HG02938 (cell line): ENCODE measurements around the gene SUB1.
"Not testable (repeated sequence)": the region's sequence is repeated elsewhere in the genome, so short reads cannot be mapped to it uniquely, and the experiment has no call there.

Experiments
- ATAC-seq: cut with Tn5 transposase; IDR thresholded peaks from one replicate; pipeline ENCODE4 v1.9.1; 2021; ENCODE audit warnings: mild to moderate bottlenecking, moderate library complexity; ENCODE audit not compliant: unreplicated experiment

SUB1 gene

DNA sequence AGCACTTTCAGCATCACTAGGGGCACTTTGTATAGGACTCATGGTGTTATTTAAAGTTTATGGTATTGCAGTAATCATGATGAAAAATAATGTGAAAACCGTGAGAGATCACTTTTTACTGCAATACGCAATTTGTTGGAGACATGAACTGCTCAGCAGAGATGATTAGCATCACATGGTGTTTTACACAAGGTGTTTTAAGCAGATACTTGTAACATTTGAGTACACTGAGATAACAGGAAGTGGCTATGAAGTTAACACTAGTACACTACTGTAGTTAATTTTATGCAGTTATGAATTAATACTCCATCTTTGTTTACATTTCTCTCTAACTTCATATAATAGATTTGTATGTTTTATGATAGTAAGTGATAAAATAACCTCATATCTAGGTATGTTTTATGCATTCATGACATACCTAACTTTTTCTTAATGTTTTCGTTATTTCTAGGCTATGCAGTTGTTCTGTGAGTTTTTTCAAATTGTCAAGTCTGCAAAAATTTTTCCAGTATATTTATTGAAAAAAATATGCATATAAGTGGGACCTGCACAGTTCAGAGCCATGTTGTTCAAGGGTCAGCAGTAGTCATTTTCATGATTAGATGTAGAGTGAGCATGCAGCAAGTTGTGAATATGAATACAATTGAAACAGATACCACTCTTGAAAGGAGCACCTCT, 13.0 kb downstream of the SUB1 start:
- ATAC-seq = no peak

DNA sequence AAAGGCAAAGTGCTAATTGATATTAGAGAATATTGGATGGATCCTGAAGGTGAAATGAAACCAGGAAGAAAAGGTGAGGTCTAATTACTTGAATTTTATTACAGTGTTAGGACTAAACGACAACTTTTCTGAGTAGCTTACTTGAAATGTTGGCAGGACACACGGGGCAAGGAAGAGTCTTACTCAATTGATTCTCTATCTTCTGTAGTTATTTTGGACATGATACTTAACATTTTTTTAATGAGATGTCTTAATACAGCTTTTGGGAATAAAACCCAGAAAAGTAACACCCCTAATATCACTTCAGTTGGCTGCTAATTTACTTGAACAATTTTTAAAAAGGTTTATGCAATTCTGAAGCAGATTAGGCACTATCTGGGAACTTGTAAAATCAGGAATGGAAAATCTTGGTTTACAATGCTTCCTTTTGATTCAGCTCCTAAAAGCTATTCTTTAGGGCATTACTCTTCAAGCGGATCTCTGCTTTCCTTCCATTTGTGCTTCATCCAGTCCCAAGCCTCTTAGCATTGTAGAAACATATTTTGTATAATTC, 13.7 kb downstream of the SUB1 start:
- ATAC-seq = no peak

DNA sequence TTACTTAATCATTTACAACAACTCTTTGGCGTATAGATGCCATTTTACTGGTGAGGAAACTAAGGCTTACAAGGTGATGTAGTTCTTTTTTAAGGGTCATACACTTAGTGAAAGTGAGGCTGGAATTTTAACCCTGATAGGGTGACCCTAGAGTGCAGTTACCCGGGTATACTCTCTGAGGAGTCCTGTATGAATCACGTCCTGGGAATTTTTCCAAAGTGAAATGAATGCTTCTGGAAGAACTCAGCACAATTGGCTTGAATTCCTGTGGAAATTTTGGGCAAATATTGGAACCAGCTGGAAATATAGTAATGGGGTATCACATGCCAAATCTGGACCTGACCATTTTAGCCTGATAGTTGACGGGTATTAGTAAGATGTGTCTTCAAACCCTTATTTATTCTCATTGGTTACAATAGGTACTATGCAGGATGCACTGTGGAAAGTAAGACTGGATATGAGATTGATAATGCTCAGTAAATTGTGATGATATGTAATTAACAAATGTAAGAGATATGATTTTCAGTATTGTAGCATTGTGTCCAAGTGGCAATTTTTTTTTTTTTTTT, 14.8 kb downstream of the SUB1 start:
- ATAC-seq = no peak

DNA sequence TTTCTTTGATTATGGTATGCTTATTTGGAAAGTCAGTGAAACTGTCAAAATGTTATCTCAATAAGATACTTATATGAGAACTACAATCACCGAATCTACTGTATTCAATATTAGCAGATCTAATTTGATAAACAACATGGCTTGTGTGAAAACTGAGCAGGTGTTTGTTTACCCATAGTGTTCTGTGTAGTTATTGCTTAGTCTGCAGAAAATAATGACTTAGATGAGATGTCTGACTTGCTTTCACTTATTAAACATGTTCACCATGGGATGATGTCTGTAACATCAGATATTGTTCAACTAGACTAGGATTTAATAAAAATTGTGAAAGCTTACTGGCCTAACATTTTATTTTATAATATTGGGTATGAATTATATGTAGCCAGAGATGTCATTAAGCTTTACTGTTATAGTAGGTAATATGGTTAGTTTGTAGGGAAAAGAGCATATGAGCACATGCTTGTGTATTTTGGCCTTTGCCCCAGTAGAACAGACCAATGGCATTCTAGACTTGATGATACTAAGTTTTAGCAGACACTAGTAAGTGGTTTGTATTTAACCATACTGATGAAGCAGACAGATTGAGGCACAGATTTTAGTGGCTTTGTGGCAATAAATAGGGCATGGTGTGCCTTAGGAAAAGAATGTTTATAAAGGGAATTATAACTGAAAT, 16.4 kb downstream of the SUB1 start:
- ATAC-seq = no peak

DNA sequence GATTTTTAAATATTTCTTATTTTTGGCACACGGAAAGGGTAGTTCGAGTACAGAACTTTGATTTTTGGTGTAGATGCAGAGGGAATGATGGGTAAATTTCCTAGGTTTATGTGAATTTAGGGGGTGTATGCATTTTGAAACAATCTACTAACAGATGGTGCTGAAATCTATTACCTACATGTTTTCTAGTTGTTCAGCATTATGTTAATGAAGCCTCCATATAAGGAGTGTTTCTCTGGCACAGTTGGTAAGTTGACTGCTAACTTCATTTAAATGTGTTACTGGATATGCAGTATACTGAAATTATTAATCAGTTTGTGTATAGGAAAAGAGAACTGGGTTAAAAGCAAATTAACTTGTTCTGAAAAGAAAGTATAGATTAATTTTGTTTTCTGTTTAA, 17.5 kb downstream of the SUB1 start:
- ATAC-seq = no peak

DNA sequence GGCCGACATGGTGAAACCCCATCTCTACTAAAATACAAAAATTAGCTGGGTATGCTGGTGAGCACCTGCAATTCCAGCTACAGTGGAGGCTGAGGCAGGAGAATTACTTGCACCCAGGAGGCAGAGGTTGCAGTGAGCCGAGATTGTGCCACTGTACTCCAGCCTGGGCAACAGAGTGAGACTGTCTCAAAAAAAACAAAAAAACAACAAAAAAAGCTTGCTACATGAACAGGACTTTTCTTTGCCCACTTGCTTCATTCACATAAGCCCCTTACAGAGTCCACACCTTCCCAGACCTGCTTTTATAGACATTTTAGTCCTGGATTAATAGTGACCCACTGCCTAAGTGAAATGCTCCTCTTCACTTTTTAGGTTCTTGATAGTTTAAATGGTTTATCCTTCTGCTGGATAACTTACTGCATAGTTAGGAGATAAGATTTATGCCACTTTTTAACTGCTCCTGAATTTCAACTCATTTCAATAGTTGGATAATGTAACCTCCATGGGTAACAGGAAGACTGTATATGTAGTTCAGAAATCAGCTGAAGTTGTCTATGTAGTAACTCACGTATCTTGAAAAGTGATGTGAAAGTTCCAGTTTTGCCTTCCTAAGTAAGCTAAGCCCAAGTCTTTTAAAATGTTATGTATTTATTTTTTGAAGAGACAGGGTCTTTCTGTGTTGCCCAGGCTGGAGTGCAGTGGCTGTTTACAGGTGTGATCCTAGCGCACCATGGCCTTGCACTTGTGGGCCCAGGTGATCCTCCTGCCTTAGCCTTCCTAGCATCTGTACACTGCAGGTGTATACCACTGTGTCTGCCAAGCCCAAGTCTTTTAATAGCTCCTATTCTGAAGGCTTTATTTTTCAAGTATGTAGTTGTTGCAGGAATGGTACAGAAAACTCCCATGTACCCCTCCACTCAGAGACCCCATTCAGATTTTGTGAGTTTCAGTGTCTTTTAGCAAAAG, 19.7 kb downstream of the SUB1 start:
- ATAC-seq = no peak

DNA sequence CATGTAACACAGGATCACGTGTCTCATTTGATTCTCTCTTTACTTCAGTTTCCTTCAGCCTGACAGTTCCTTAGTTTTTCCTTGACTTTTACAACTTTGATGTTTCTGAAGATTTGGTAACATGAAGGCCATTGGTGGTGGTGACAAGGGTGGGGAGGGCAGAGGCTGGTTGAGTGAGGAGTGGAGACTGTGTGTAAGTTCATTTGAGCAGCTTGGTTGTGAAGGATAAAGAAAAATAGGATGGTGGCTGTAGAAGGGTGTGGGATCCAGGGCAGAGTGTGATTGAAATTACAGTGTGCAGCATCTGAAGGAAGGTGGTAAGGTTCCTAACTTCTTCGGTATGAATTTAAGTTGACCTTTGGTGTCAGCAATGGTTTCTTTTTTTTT, 20.4 kb downstream of the SUB1 start:
- ATAC-seq = no peak

DNA sequence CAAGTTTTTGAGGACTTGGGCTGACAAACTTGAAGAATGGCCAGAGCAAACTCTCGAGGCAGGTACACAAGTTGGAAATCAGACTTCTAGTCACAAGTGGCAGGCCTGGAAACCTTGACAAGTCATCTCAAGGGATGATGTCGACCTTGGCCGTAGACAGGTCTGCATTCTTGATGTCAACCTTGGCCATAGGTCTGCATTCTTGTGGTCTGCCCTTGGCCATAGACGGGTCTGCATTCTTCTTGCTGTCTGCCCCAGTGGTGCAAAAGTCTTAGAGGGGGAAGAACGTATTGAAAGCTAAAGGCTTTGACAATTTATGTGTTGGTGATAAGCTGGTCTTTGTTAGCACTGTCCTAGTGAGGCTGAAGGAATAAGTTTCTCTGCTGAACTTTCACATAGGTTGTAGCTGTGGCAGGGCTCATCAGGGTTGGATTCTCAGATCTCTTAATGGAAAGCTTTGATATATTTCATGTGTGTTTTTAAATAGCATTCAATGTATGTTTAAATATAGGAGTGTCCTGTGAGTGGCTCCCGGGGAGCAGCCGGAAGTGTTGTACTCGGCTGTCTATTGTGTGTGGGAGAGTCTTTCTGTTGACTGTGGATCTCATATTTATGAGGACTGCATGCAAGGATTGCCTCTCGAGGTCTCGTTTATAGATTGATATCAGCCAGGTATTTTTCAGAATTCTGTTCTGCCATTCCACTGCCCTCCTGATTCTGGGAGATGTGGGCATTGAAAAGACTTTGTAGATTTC, 27.0 kb downstream of the SUB1 start:
- no peak for ATAC-seq

DNA sequence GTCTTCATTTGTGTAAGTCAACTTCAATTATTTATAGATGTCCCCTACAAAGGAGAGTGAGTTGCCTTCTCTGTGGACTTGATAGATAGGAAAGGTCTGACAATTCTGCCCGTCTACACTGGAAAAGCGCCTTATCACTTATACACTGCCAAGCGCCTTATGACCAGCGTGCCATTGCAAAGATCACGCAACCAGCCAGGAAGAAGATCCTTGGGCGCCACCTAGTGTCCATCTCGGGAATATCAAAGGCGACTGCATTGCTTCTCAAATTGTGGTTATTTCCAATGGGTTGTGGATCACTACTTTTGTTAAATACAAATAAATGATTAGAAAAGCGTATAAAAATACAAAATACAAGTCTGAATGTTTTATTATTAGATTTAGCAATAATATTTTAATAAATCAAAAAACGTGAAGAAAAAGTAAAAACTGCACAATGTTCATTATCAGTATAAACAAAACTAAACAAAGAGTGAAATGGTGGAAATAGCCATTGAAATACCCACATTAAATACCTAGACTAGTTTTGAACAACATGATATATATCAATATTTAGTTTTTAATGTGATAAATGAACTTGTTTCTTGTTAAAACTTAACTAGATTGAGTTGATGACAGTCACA, 27.8 kb downstream of the SUB1 start:
- ATAC-seq = peak; percentile 80

DNA sequence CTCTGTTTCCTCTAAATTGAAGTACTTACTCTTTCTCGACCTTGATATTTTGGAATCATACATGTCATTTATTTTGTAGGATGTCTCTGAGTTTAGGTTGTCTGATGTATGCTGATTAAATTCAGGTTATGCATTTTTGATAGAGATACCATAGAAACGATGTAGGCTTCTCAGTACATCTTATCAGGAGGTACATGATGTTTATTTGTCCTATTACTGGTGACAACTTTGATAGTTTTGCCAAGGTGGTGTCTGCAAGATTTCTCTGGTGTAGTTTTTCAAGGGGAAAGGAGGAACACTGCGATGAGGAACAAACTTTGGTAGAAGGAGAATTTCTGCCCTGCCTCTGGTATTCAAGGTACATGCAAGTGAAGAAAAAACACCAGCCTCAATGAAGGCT, 29.9 kb downstream of the SUB1 start:
- no peak for ATAC-seq

DNA sequence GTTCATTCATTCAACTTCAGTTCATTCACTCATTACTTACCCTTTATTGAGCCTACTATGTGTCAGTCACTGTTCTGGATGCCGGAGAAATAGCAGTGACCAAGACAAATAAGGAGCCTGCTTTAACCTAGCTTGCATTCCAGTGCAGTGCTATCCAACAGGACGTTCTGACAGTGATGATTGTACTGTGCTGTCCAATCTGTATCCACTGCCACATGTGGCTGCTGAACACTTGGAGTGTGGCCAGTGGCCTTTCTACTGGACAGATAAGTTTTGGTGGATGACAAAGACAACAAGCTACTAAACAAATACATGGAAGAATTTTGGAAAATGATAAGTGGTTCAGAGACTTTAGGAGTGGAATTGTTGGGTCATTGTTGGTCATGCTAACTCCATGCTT, 33.6 kb downstream of the SUB1 start:
- ATAC-seq = no peak

DNA sequence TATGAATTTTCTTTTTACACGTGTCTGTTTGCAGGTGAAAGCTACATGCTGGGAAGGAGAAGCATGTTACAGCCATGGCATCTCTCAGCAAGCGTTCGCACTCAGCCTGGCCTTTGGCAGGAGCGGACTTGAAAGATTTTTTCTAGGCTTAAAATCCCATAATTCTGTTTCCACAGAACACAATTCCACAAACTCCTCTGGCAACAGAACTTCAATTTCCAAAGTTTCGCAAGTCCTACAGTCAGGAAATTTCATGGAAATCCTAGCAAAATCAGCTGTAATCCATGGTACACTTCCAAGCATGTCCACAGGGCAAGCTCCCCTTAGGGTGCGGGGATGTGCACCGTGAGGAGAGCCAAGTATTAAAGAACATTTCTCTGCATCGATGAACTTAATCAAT, 35.9 kb downstream of the SUB1 start:
- ATAC-seq = no peak

DNA sequence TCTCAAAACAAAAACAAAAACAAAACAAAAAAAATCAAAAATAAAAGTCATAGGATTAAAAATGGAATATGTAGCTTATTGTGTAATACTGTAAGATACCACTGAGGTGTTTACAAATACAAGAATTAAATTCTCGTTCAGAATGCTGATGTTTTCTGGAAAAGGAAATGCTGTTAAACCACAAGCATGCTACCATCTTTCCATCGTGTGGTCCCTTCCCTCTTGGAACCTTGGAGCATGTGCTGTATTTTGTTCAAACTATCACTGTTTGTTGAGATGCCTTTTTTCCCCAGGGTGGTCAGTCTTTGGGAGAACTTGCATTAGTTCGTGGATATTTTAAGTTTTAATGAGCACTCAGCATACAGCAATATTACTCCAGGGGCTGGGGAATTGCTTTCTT, 39.7 kb downstream of the SUB1 start:
- no peak for ATAC-seq

DNA sequence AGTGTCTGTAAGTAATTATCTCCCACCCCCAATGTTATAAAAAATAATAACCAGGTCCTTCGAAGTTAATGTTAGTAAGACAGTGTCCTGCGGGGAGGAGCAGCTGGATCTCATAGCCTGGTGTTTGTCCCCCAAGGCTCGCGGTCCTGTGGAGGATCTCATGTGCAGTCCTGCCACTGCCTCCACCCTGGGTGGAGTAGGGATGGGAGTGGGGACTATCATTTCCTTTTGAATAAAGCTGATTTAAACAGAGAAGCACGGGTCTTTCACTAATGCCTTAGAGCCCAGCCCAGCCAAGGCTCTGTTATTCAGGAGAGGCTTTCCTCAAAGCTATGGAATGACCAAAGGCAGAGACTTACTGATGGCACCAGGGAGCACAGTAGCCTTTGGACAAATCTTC, 40.2 kb downstream of the SUB1 start:
- ATAC-seq = no peak

DNA sequence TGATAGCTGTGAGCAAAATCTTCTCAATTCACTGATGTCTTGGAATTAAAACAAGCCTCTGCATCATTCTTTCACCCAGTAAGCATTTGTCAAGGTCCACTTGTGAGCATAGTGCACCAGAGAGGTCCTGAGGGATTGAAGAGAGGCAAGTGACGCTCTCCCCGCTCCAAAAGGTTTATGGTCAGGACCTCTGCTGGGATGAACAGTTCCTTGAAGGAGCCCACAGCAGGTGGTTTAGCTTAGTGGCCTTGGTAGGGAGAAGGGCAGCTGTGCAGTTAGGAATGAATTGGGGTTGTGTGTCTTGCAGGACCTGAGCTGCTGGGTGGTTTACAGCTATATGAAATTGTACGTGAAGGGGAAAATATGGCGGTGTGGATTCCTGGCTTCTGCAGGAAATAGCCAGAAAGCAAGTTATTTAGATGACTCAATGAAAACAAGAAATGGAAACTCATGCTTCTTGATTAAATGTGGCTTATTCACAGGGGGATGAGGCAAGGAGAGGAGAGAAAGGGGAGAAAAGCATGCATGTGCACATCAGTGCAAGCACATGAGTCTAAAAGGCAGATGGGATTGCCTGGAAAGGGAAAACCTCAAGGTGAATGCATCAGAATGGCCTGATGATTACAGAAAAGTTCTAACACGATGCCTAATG, 42.0 kb downstream of the SUB1 start:
- ATAC-seq = no peak

DNA sequence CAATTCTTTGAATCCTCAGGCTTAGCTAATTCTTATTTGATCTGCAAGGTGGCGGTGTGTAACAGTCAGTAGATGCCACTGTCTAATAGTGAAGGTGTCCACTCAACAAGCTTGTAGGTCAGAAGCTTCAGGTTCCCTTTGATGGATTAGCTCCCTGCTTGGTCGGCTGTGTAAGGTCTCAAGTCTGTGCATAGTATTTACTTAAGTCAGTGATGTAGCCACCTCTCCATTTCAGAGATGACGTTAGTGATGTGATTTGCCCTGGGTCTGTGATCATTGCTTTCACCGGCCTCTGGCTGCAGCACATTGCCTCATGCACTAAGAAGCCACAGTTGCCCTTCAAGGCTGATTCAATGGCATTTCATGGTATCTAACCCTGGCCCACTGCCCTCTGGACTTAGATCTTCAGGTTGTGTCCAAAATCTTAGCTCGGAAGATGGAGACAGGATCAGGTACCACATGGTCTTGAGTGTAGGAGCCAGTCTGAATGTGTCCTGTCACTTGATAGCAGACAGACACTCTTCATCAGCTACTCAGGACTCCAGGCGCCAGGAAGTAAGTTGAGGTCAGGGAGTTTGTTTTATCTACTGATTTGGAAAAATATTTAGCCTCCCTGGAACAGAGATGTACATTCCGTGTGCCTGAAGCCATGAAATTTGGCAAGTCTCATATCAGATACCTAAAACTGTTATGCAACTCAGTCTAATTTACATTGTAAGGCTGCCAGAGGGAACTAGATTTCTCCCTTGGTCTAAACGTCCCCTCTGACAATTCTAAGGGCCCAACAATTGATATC, 42.9 kb downstream of the SUB1 start:
- ATAC-seq = no peak

DNA sequence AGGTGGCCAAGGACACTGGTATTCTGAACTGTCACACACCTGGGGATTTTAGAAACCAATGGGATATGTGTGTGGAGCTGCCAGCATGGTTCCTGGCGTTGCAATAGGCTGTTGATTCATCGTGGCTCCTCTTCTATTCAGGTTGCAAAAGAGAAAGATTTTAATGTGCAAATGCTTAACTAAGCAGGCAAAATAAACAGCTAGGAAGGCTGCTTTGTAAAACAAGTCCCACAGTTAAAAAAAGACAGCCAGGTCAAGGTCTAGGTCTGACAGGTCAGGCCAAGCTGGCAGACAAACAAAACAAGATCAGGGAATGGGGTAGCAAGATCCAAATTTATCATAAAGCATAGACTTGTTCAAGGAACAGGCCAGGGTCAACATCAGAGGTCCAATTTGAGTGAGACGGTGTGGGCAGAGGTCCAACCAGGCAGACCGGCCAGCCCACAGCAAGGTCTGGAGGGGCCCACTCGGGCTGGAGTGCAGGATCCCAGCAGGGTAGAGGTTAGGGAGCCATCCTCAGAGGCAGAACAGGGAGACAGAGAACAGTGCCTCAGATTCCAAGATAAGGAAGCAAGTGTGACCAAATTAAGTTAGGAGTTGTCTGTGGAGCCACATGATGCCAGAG, 45.6 kb downstream of the SUB1 start:
- no peak for ATAC-seq

DNA sequence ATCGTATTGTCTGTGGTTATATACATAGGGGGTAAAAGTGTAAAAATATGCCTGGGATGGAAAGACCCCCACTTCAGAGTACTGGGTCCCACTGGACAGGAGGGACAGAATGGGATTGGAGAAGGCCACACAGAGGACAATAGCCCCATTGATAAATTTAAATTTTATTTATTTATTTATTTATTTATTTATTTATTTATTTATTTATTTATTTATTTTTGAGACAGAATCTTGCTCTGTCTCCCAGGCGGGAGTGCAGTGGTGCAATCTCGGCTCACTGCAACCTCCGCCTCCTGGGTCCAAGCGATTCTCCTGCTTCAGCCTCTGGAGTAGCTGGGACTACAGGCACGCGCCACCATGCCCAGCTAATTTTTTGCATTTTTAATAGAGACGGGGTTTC, 47.7 kb downstream of the SUB1 start:
- ATAC-seq = not testable (repeated sequence)
